ENCODE results near the gene PSORS1C2.

The PSORS1C2 gene

GRCh38 chr6:31144970-31145340 lies 6.1 kb upstream of the PSORS1C2 start:
- H3K4me3 ChIP-seq: no peak overlapping the region
- H3K27ac ChIP-seq: peak overlapping the region in 1 of 21 experiments; percentile 20

DNA sequence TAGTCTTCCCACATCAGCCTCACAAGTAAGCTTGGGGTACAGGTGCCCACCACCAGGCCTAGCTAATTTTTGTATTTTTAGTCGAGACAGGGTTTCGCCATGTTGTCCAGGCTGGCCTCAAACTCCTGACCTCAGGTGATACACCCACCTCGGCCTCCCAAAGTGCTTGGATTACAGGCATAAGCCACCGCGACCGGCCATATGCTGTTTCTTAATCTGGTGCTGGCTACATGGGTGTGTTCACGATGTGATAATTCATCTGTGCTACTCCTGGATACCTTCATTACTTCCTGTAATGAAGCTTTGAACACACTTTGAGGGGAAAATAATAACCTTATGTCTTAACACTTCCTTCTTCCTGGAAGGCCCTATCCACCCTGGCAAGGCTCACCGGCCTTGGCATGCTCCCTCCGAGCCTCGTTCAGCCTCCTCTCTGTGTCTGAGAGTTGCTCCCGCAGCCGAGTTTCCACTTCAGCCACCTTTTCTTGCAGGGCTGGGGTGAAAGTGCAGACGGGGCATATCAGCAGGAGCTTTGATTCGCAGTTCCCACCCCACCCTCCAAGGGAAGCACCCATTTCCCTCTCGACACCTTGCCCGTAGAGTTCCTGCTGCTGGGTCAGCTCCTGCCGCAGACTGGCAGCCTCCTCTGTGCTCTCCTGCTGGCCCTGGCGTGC lies 5.6 kb upstream of the PSORS1C2 start:
- peak overlapping the region in 1 of 21 experiments; percentile 20 for H3K27ac ChIP-seq
- no peak overlapping the region for H3K4me3 ChIP-seq

DNA sequence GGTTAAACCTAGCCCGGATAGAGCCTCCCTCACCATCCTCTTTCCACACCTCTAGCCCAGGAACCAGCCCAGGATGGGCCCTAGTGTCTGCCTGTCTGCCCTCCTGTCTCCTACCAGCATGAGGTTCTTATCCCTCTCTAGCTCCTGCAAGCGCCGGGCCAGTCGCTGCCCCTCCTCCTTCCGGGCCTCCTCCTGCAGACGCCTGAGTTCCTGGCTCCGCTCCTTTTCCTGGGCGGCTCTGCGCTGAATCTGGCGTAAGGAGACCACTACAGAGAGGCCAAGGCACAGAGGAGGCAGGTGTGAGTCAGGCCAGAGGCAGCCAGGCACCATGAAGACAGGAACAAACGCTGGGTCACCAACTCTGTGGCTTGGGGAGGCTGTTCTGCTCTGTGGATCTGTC lies 4.3 kb upstream of the PSORS1C2 start:
- no peak overlapping the region for H3K4me3 ChIP-seq

GRCh38 chr6:31142361-31142761 lies 3.5 kb upstream of the PSORS1C2 start:
- peak overlapping the region in 3 of 21 experiments; percentile 12 to 55 (median 27) for H3K27ac ChIP-seq
- H3K4me3 ChIP-seq: no peak overlapping the region

More for the DNA sequence above, 4.3 kb upstream of the PSORS1C2 start:
- peak overlapping the region in 3 of 21 experiments; percentile 35 to 63 (median 52) for H3K27ac ChIP-seq

DNA sequence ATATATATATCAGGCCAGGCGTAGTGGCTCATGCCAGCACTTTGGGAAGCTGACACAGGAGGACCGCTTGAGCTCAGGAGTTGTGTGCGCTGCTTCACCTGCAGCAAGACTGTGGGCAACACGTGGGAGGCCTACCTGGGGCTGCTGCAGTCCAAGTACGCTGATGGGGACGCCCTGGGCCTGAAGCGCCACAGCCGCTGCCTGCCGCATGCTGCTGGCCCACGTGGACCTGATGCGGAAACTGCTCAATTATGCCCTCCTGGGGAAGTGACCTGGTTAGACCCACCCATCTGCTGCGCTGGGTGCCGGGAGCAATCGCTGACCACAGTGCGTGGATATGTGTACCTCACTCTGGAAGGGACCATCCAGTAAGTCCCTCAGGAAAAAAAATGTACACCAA lies 1.8 kb upstream of the PSORS1C2 start:
- no peak overlapping the region for H3K27ac ChIP-seq
- no peak overlapping the region for H3K4me3 ChIP-seq

DNA sequence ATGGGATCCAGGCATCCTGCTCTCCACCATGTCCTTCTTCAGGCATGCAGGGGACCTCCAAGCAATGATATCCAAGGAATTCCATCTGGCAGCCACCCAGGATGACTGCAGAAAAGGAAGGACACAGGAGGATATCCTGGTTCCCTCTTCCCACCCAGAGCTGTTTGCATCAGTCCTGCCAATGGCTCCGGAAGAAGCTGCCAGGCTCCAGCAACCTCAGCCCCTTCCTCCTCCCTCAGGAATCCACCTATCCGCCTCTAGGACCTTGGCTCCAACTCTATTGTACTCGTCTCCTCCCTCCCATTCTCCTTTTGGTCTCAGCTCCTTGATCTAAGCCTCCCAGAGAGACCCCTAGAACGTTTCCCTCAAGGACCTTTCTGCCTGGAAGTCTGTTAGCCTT lies 733 bp upstream of the PSORS1C2 start:
- Histone ChIP-seq H3K27ac (peak overlapping the region in 1 of 21 experiments; percentile 55), H3K4me3 (no peak overlapping the region)

DNA sequence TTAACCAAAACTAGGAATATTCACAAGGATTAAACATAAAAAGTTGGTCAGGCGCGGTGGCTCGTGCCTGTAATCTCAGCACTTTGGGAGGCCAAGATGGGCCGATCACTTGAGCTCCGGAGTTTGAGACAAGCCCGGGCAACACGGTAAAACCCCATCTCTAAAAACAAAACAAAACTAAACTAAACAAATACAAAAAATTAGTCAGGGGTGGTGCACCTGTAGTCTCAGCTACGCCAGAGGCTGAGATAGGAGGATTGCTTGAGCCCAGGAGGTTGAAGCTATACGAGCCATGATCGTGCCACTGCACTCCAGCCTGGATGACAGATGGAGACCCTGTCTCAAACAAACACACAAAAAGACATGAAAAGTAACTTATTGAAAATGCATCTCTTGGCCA lies 3.2 kb downstream of the PSORS1C2 start:
- no peak overlapping the region for H3K27ac ChIP-seq
- H3K4me3 ChIP-seq: no peak overlapping the region

DNA sequence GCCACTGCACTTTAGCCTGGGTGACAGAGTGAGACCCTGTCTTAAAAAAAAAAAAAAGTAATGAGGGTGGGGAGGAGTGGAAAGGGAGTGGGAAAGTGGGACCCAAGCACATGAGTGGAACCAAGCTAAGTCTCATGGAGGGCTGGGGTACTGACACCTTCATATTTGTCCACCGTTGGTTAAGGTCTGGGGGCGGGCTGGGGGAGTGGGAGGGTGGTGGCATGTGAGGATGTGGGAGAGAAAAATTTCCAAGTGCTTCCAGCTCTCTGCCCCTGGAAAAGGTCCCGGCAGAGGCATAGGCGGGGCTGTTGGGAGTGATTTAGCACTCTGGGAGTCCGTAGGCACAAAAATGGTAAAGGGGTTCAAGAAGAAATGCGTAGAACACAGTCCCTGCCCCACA lies 6.1 kb downstream of the PSORS1C2 start:
- H3K4me3 ChIP-seq: no peak overlapping the region
- no peak overlapping the region for H3K27ac ChIP-seq

DNA sequence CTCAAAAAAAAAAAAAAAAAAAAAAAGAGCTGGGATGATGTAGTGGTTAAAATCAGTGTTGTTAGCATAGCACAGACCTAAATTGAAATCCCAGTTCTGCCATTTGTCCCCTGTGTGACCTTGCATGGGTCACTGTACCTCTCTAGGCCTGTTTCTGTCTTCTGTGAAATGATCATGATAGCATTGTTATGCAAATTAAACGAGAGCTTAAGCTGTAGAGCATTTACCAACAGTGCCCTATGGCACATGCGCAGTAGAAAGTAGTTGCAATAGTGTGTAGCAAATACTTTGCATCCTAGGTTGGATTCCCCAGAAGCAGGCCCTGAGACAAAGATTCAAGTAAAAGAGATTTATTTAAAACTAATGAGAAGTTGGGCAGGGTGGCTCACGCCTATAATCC lies 7.3 kb downstream of the PSORS1C2 start:
- Histone ChIP-seq H3K27ac (no peak overlapping the region), H3K4me3 (no peak overlapping the region)

- Histone ChIP-seq H3K27ac (no peak overlapping the region), H3K4me3 (no peak overlapping the region)
Measured at GRCh38 chr6:31130751-31131150, 8.1 kb downstream of the PSORS1C2 start.

GRCh38 chr6:31129130-31129529 lies 9.7 kb downstream of the PSORS1C2 start:
- Histone ChIP-seq H3K27ac (no peak overlapping the region), H3K4me3 (no peak overlapping the region)

DNA sequence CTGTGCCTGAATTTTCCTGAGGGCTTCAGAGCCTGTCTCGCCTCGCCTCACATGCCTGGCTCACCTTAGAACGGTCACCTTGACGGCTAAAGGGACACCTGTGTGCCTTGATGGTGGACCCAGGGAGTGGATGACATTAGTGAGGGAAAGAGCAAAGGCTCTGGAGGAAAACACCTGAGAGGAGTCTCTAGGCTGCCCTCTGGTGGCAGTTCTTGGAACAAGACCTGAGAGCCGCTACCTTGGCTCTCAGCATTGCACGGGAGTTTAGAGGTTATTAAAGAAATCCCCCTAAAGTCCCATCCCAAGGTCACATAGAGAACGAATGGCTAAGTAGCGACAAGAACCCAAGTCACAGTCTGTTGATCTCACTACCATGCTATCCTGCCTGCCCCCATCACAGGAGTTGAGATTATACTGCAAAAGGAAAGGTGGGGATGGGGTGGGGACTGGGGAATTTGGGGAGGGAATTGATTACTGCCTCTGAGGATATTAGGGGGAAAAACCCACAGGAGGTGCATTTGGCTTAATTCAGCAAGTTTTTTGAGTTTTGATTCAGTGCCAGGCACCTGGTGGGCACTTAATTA lies 10.7 kb downstream of the PSORS1C2 start:
- Histone ChIP-seq H3K27ac (no peak overlapping the region), H3K4me3 (no peak overlapping the region)

- peak overlapping the region in 12 of 21 experiments; percentile 13 to 80 (median 59) for H3K27ac ChIP-seq
- H3K4me3 ChIP-seq: no peak overlapping the region
Measured at GRCh38 chr6:31126396-31127175, 12.3 kb downstream of the PSORS1C2 start.

DNA sequence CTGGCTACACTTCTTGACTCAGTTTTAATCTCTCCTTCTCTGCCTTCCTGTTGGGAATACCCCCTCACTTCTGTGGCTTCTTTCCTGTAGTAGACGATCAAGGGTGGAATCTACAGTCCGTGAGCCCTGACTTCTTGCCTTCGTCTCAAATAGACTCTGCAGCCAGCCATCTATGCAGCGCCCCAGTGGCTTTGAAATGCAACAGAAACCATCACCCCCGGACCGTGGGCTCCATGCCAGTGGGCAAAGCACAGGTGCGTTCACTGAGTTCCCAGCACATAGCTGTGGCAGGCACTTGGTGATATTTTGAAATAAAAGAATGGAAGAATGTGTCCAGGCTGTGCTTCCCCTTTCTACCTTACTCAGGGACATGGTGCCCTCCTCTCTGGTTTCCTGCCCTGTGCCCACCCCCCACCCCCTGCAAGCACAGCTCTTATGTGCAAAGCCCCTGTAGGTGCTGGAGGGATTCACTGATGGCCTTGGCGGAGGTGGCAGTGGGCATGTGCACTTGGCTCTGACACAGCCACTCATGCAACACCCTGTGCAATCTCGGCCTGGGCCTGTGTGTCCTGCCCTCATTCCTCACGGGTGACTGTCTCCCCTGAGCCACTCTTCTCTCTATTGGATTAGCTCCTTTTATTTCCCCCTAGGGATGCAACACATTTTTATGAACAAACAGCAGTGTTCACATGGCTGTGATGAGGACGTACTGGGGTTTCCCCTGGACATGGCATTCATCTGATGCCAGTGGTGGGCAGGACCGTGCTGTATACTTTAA lies 13.1 kb downstream of the PSORS1C2 start:
- no peak overlapping the region for H3K4me3 ChIP-seq
- peak overlapping the region in 17 of 21 experiments; percentile 16 to 80 (median 61) for H3K27ac ChIP-seq

- Histone ChIP-seq H3K4me3 (no peak overlapping the region), H3K27ac (peak overlapping the region in 12 of 21 experiments; percentile 16 to 80 (median 64))
Measured at GRCh38 chr6:31125162-31125561, 13.7 kb downstream of the PSORS1C2 start.

DNA sequence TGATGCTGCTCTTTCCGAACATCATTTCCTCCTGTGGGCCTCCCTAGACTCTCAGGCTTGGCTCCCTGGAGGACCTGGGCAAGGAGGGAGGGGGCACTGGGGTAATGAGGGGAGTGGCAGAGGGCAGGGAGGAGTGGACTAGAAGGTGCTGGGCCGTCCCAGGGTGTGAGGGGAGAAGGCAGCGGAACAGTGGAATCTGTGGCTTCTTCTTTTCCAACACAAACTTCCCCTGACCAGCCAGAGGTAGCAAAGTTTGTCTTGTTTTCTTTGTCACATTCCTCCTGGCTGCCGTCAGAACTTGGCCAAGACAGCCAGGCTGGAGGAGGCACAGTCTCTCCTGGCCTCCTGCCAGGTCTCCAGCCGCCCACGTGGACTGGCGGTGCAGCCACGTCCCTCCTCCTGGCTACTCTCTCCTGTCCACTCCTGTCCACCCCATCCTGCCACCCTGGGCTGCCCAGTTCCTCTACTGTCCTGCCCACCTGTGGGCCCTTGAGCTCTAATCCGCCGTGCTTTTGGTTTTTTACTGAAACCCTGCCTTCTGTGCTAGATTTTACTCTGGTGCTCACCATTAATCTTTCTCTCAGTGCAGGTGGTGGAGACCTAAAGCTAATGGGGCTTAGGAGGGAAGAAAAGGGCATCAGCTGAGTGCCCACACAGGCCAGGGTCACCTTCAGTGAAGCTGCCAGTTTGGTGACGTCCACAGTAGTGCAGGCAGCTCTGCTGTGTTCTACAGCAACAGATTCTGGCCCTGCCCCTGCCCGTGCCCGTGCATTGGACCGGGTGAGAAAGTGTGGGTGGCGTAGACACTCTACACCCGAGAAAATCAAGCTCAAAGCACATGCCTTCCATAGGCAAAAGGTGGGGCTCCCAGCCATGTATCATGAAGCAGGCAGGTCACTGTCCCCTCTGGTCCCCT lies 15.8 kb downstream of the PSORS1C2 start:
- Histone ChIP-seq H3K27ac (peak overlapping the region in 13 of 21 experiments; percentile 4 to 69 (median 45)), H3K4me3 (no peak overlapping the region)

DNA sequence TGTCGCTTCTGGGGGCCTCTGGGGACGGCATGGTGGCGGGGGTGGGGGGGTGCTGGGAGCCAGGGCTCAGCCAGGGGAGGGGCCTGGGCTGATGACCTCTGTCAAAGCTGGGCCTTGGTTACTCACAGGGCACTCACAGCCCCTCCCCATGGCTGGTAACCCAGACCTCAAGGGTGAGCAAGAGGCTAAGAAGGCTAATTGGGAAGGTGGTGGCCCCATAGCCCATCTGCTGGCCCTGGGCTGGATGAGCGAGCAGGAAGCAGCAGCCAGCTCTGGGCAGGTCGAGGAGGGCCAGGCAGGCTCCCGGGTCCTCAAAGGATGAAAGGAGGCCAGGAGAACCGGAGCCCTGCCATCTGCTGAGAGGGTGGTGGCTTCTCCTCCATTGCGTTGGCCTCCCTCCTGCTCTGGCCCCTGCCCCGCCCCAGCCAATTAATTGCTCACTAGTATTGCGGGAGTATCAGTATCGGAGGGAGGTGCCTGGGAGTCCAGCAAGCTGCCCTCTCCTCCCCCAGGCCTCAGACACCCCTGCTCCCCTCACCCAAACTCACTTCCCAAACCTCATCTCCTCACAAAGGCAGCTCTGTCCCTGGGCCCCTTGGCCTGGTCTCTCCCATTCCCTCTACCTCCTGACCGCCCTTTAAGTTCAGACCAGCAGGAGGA lies 17.6 kb downstream of the PSORS1C2 start:
- peak overlapping the region in 4 of 21 experiments; percentile 22 to 50 (median 31) for H3K27ac ChIP-seq
- no peak overlapping the region for H3K4me3 ChIP-seq

DNA sequence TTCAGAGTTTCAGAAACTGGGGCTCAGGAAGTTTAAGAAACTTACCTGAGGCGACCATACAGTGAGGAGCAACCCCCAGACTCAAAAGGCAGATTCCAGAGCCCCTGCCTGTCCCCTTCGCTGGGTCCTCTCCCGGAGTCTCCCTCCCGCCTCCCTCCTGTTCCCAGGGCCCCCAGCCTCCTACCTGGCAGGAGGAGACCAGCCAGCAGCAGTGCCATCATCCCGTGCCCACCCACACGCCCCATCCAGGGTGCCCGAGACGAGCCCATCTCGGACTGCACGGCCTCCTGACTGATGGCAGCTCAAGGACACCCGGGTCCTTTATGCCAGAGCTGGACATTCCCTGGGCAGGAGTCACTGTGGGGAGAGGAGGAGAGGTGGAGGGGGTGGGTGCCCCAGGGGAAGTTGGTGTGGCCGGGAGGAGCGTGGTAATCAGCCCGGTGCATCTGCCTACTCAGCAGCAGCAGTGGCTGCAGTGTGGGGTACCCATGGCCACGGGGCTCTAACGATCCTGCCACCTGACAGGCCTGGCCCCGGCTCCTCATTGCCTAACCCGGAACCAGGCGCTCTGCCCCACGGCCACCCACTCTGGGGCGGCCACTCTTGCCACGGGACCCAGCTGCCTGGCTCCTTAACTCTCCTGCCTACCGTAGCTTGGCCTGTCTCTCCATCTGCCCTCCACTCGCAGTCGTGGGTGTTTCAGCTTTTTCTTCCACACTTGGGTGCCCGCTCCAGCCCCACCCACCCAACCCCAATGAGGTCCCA lies 18.5 kb downstream of the PSORS1C2 start, which contains the start of gene CDSN:
TSS of gene CDSN (minus strand) at position 296 of the 765 bp plus-strand sequence. CDS start at position 269, 27 bp downstream.
- H3K27ac ChIP-seq: peak within 1 kb of the TSS in 4 of 21 experiments; percentile 22 to 50 (median 26)
- H3K4me3 ChIP-seq: no peak within 1 kb of the TSS
